SU-DHL-6 (cell line): ENCODE data around the gene MIS18BP1.

Experiments
- H2AFZ ChIP-seq: fragments of 200-600 bp; sonication (generic); 2 replicates; pipeline ENCODE4 v1.6.1; 2014; ENCODE audit warnings: low read depth, mild to moderate bottlenecking, moderate library complexity, mixed read lengths, antibody characterized with exemption, low read length; ENCODE audit not compliant: severe bottlenecking
- H3F3A ChIP-seq: fragments of 200-600 bp; shearing (Covaris generic); 2 replicates; pipeline ENCODE4 v1.6.0; 2016; ENCODE audit warnings: antibody characterized with exemption, mild to moderate bottlenecking; ENCODE audit not compliant: insufficient read depth
- H3K27ac ChIP-seq: fragments of 200-600 bp; sonication (generic); 2 replicates; pipeline ENCODE4 v1.5.1; 2016; ENCODE audit warnings: low read depth, mild to moderate bottlenecking, low read length, moderate library complexity, mixed read lengths
- H3K27me3 ChIP-seq: fragments of 200-600 bp; sonication (generic), shearing (Covaris generic); 2 replicates; pipeline ENCODE4 v1.6.0; 2014; ENCODE audit warnings: mild to moderate bottlenecking, low read length
- H3K36me3 ChIP-seq: fragments of 200-600 bp; sonication (generic); 2 replicates; pipeline ENCODE4 v1.6.1; 2014; ENCODE audit warnings: mild to moderate bottlenecking, low read length, mixed read lengths
- H3K4me2 ChIP-seq: fragments of 300-600, 200-600 bp; shearing (Covaris generic), sonication (generic); 2 replicates; pipeline ENCODE4 v1.6.0; 2014; ENCODE audit warnings: low read length, low read depth, mild to moderate bottlenecking; ENCODE audit not compliant: poor library complexity, severe bottlenecking
- H3K4me3 ChIP-seq: fragments of 200-600 bp; sonication (generic); 2 replicates; pipeline ENCODE4 v1.5.1; 2014; ENCODE audit warnings: antibody characterized with exemption, low read length, mild to moderate bottlenecking, mixed read lengths; ENCODE audit not compliant: insufficient read depth, poor library complexity, severe bottlenecking
- H3K79me2 ChIP-seq: fragments of 200-600 bp; sonication (generic); 2 replicates; pipeline ENCODE4 v1.6.1; 2014; ENCODE audit warnings: mild to moderate bottlenecking, low read length, moderate library complexity; ENCODE audit not compliant: insufficient read depth
- H3K9ac ChIP-seq: fragments of 200-600 bp; sonication (generic); 2 replicates; pipeline ENCODE4 v1.7.0; 2014; ENCODE audit warnings: mild to moderate bottlenecking, low read length
- H3K9me2 ChIP-seq: fragments of 200-600 bp; sonication (generic); replicated peaks from 2 replicates; pipeline ENCODE4 v1.6.1; 2014; ENCODE audit warnings: low read length; ENCODE audit not compliant: insufficient read depth
- H3K9me3 ChIP-seq: fragments of 200-600 bp; sonication (generic); 2 replicates; pipeline ENCODE4 v1.6.1; 2014; ENCODE audit warnings: low read length, mixed read lengths; ENCODE audit not compliant: insufficient read depth
- H4K20me1 ChIP-seq: fragments of 200-600 bp; sonication (generic); 2 replicates; pipeline ENCODE4 v1.6.1; 2014; ENCODE audit warnings: low read depth, mild to moderate bottlenecking, antibody characterized with exemption, low read length, moderate library complexity, mixed read lengths
- CTCF ChIP-seq: fragments of 200-600 bp; sonication (generic); IDR thresholded peaks from one replicate; pipeline ENCODE4 v1.5.1; 2017; ENCODE audit warnings: antibody characterized with exemption, mild to moderate bottlenecking, low read length, moderate library complexity; ENCODE audit not compliant: insufficient read depth, poor library complexity, severe bottlenecking
- EZH2phosphoT487 ChIP-seq: fragments of 200-600 bp; sonication (generic), shearing (Covaris generic); conservative IDR thresholded peaks from 2 replicates; pipeline ENCODE4 v1.6.1; 2018; ENCODE audit warnings: mild to moderate bottlenecking, antibody characterized with exemption, low read length, moderate library complexity, mixed read lengths

MIS18BP1 gene

GRCh38 chr14:45249856-45250575, 3.0 kb downstream of the MIS18BP1 start:
- Histone ChIP-seq H3K27ac (peak overlapping the region; percentile 32), H2AFZ (no peak overlapping the region), H3K9me3 (no peaks in the 10 kb centered on the region), H3K9me2 (no peaks in the 10 kb centered on the region), H3K79me2 (peaks cover 79% of the 10 kb centered on the region), H3K4me2 (peak overlapping the region; percentile 96), H4K20me1 (peaks cover 19% of the 10 kb centered on the region), H3K36me3 (peaks cover 10% of the 10 kb centered on the region; the same call in 1 of the 2 replicates), H3K9ac (peak overlapping the region; percentile 24; the same call in 1 of the 2 replicates), H3K27me3 (no peaks in the 10 kb centered on the region), H3F3A (peaks cover 21% of the 10 kb centered on the region), H3K4me3 (no peak overlapping the region)
- TF ChIP-seq EZH2phosphoT487 (no peak), CTCF (no peak)

GRCh38 chr14:45247427-45247826, 5.6 kb downstream of the MIS18BP1 start:
- H3K4me2 ChIP-seq = no peak overlapping the region
- H3K9ac ChIP-seq = no peak overlapping the region
- H2AFZ ChIP-seq = no peak overlapping the region
- no peak overlapping the region for H3K27ac ChIP-seq
- no peak overlapping the region for H3K4me3 ChIP-seq
- no peaks in the 10 kb centered on the region for H3K9me3 ChIP-seq
- TF ChIP-seq EZH2phosphoT487 (no peak), CTCF (no peak)
- H3K27me3 ChIP-seq = no peaks in the 10 kb centered on the region
- H4K20me1 ChIP-seq = peaks cover 39% of the 10 kb centered on the region
- peaks cover 18% of the 10 kb centered on the region for H3K36me3 ChIP-seq
- H3K9me2 ChIP-seq = no peaks in the 10 kb centered on the region
- peaks cover 9% of the 10 kb centered on the region; the same call in 1 of the 2 replicates for H3F3A ChIP-seq
- H3K79me2 ChIP-seq = peaks cover 100% of the 10 kb centered on the region

- H3K79me2 ChIP-seq = peaks cover 100% of the 10 kb centered on the region
- H4K20me1 ChIP-seq = peaks cover 44% of the 10 kb centered on the region
- no peaks in the 10 kb centered on the region for H3K9me3 ChIP-seq
- H3K27me3 ChIP-seq = no peaks in the 10 kb centered on the region
- TF ChIP-seq CTCF = no peak
- TF ChIP-seq EZH2phosphoT487 = no peak
- H3K27ac ChIP-seq = no peak overlapping the region
- H3F3A ChIP-seq = peaks cover 6% of the 10 kb centered on the region; the same call in 1 of the 2 replicates
- H3K4me2 ChIP-seq = peak overlapping the region; percentile 9
- no peak overlapping the region for H3K9ac ChIP-seq
- H3K9me2 ChIP-seq = no peaks in the 10 kb centered on the region
- H3K36me3 ChIP-seq = peaks cover 25% of the 10 kb centered on the region
- no peak overlapping the region for H2AFZ ChIP-seq
- no peak overlapping the region for H3K4me3 ChIP-seq
Observed at GRCh38 chr14:45246691-45247090, 6.3 kb downstream of the MIS18BP1 start.
